HL-60 (cell line): ENCODE results near the gene SDCBP2.

ENCODE experiments used
- DNase-seq, 2 experiments: peaks; one replicate each; pipeline ENCODE4 v3.0.0-alpha.2; 2010 to 2020; ENCODE audit warnings: low read depth in 1 of 2, low spot score in 1 of 2
- H3K27ac ChIP-seq: fragments of 250-450 bp; sonication (Bioruptor Pico); replicated peaks from 2 replicates; pipeline ENCODE4 v1.5.1; 2020; ENCODE audit warnings: mild to moderate bottlenecking, moderate library complexity
- H3K27me3 ChIP-seq: fragments of 250-450 bp; sonication (Bioruptor Pico); 2 replicates; pipeline ENCODE4 v1.5.1; 2021; ENCODE audit warnings: mild to moderate bottlenecking, moderate library complexity; ENCODE audit not compliant: insufficient read depth, poor library complexity, severe bottlenecking
- H3K4me3 ChIP-seq: replicated peaks from 2 replicates; pipeline ENCODE4 v1.5.1; 2011; ENCODE audit warnings: mild to moderate bottlenecking, control low read depth, low read length; ENCODE audit not compliant: insufficient read depth
- CTCF ChIP-seq: IDR thresholded peaks from one replicate; pipeline ENCODE4 v1.5.1; 2011; ENCODE audit warnings: low read length, control low read depth, inconsistent platforms; ENCODE audit not compliant: insufficient read depth
- GABPA ChIP-seq: IDR thresholded peaks from 2 replicates; pipeline ENCODE4 v1.6.1; 2012; ENCODE audit warnings: low read depth
- POLR2AphosphoS5 ChIP-seq: IDR thresholded peaks from 2 replicates; pipeline ENCODE4 v1.6.1; 2012; ENCODE audit warnings: low read depth
- REST ChIP-seq: IDR thresholded peaks from 2 replicates; pipeline ENCODE4 v1.6.1; 2012; ENCODE audit warnings: low read depth; ENCODE audit not compliant: insufficient replicate concordance
- SPI1 ChIP-seq: IDR thresholded peaks from 2 replicates; pipeline ENCODE4 v1.6.1; 2012; ENCODE audit warnings: low read depth, mild to moderate bottlenecking, borderline replicate concordance

Gene SDCBP2

GRCh38 chr20:1369970-1370369 lies 41.0 kb upstream of the SDCBP2 start:
- H3K4me3 ChIP-seq = no peak overlapping the region
- no peak overlapping the region for H3K27ac ChIP-seq
- TF ChIP-seq SPI1 = no peak
- TF ChIP-seq CTCF = no peak
- no peak for TF ChIP-seq REST
- TF ChIP-seq POLR2AphosphoS5 = no peak
- TF ChIP-seq GABPA = no peak
- no peak for DNase-seq
- no peaks in the 10 kb centered on the region for H3K27me3 ChIP-seq

GRCh38 chr20:1368448-1369199 lies 39.7 kb upstream of the SDCBP2 start:
- Histone ChIP-seq H3K4me3 (no peak overlapping the region), H3K27ac (no peak overlapping the region), H3K27me3 (no peaks in the 10 kb centered on the region)
- no peak for DNase-seq
- TF ChIP-seq POLR2AphosphoS5 (no peak), REST (no peak), GABPA (no peak), SPI1 (no peak), CTCF (no peak)

GRCh38 chr20:1367479-1367878 lies 38.5 kb upstream of the SDCBP2 start:
- H3K4me3 ChIP-seq = no peak overlapping the region
- no peaks in the 10 kb centered on the region for H3K27me3 ChIP-seq
- no peak for DNase-seq
- no peak overlapping the region for H3K27ac ChIP-seq
- no peak for TF ChIP-seq REST
- TF ChIP-seq POLR2AphosphoS5 = peak; percentile 38; the same call in 1 of the 2 replicates
- TF ChIP-seq CTCF = no peak
